ENCODE measurements around the gene UXS1.

Gene UXS1

DNA sequence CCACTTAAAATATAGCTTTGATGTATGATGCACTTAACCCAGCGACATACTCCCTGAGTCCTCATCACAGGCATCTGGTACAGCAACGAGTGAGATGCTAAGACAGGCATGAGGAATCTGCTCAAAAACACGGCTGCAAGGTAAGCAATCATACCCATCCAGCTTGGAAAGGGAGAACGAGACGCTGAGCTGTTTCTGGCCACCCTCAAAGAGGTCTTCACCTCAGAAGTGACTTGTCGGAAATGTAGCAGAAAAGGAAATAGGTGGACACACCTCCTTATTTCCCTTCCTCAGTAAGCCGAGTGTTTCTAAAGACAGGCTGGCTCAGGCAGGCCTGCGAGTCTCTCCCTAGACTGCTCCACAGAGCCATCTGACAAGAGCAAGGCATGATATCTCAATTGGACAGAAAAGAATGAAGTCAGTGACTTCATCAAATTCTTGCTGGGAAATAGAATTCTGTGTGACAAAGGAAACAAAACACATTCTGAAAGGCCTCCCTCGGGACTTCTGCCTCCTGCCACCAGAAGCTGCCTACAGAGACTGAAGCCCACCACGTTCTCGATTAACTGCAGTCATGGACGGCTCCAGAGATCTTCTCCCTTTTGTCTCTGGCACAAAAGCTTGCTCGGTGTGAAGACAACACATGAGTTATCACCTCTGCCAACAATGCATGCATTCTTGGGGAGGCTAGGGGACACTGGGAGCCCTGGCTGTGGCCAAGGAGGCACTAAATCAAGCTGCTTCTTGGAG is 84.3 kb downstream of the UXS1 start:
- no peak for ATAC-seq
- TF ChIP-seq ARNTL (CRISPR knock-in tag; IDR thresholded peaks at IDR 0.05; ENCODE audit: borderline replicate concordance, low read depth) (no peak), ESRRG (CRISPR knock-in tag; IDR thresholded peaks at IDR 0.05) (no peak), ISL1 (CRISPR knock-in tag; IDR thresholded peaks at IDR 0.05) (no peak), PPARA (CRISPR knock-in tag; IDR thresholded peaks at IDR 0.05; ENCODE audit: borderline replicate concordance) (no peak), SNAI2 (CRISPR knock-in tag; IDR thresholded peaks at IDR 0.05) (no peak), CSDC2 (CRISPR knock-in tag; IDR thresholded peaks at IDR 0.05) (no peak), ZNF565 (CRISPR knock-in tag; conservative IDR thresholded peaks at IDR 0.05; ENCODE audit: low read depth) (no peak), OSR1 (CRISPR knock-in tag; IDR thresholded peaks at IDR 0.05) (no peak), ZNF70 (CRISPR knock-in tag; IDR thresholded peaks at IDR 0.05) (no peak), ZFP3 (CRISPR knock-in tag; IDR thresholded peaks at IDR 0.05) (no peak), TCF4 (CRISPR knock-in tag; IDR thresholded peaks at IDR 0.05; ENCODE audit: borderline replicate concordance) (no peak), TOX (CRISPR knock-in tag; IDR thresholded peaks at IDR 0.05; ENCODE audit: borderline replicate concordance) (no peak), BACH2 (CRISPR knock-in tag; IDR thresholded peaks at IDR 0.05; ENCODE audit: borderline replicate concordance) (no peak), ZC3H10 (CRISPR knock-in tag; IDR thresholded peaks at IDR 0.05) (no peak), RARB (CRISPR knock-in tag; IDR thresholded peaks at IDR 0.05) (no peak)
- TF ChIP-seq, protein P1, sequence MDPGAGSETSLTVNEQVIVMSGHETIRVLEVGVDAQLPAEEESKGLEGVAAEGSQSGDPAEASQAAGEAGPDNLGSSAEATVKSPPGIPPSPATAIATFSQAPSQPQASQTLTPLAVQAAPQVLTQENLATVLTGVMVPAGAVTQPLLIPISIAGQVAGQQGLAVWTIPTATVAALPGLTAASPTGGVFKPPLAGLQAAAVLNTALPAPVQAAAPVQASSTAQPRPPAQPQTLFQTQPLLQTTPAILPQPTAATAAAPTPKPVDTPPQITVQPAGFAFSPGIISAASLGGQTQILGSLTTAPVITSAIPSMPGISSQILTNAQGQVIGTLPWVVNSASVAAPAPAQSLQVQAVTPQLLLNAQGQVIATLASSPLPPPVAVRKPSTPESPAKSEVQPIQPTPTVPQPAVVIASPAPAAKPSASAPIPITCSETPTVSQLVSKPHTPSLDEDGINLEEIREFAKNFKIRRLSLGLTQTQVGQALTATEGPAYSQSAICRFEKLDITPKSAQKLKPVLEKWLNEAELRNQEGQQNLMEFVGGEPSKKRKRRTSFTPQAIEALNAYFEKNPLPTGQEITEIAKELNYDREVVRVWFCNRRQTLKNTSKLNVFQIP (CRISPR knock-in tag; IDR thresholded peaks at IDR 0.05; ENCODE audit: borderline replicate concordance, low read depth): no peak
- TF ChIP-seq, protein P2, sequence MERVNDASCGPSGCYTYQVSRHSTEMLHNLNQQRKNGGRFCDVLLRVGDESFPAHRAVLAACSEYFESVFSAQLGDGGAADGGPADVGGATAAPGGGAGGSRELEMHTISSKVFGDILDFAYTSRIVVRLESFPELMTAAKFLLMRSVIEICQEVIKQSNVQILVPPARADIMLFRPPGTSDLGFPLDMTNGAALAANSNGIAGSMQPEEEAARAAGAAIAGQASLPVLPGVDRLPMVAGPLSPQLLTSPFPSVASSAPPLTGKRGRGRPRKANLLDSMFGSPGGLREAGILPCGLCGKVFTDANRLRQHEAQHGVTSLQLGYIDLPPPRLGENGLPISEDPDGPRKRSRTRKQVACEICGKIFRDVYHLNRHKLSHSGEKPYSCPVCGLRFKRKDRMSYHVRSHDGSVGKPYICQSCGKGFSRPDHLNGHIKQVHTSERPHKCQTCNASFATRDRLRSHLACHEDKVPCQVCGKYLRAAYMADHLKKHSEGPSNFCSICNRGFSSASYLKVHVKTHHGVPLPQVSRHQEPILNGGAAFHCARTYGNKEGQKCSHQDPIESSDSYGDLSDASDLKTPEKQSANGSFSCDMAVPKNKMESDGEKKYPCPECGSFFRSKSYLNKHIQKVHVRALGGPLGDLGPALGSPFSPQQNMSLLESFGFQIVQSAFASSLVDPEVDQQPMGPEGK (CRISPR knock-in tag; IDR thresholded peaks at IDR 0.05; ENCODE audit: borderline replicate concordance): no peak
- TF ChIP-seq, protein P3, sequence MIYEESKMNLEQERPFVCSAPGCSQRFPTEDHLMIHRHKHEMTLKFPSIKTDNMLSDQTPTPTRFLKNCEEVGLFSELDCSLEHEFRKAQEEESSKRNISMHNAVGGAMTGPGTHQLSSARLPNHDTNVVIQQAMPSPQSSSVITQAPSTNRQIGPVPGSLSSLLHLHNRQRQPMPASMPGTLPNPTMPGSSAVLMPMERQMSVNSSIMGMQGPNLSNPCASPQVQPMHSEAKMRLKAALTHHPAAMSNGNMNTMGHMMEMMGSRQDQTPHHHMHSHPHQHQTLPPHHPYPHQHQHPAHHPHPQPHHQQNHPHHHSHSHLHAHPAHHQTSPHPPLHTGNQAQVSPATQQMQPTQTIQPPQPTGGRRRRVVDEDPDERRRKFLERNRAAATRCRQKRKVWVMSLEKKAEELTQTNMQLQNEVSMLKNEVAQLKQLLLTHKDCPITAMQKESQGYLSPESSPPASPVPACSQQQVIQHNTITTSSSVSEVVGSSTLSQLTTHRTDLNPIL (CRISPR knock-in tag; IDR thresholded peaks at IDR 0.05; ENCODE audit: low read depth): no peak
- TF ChIP-seq, protein P4, sequence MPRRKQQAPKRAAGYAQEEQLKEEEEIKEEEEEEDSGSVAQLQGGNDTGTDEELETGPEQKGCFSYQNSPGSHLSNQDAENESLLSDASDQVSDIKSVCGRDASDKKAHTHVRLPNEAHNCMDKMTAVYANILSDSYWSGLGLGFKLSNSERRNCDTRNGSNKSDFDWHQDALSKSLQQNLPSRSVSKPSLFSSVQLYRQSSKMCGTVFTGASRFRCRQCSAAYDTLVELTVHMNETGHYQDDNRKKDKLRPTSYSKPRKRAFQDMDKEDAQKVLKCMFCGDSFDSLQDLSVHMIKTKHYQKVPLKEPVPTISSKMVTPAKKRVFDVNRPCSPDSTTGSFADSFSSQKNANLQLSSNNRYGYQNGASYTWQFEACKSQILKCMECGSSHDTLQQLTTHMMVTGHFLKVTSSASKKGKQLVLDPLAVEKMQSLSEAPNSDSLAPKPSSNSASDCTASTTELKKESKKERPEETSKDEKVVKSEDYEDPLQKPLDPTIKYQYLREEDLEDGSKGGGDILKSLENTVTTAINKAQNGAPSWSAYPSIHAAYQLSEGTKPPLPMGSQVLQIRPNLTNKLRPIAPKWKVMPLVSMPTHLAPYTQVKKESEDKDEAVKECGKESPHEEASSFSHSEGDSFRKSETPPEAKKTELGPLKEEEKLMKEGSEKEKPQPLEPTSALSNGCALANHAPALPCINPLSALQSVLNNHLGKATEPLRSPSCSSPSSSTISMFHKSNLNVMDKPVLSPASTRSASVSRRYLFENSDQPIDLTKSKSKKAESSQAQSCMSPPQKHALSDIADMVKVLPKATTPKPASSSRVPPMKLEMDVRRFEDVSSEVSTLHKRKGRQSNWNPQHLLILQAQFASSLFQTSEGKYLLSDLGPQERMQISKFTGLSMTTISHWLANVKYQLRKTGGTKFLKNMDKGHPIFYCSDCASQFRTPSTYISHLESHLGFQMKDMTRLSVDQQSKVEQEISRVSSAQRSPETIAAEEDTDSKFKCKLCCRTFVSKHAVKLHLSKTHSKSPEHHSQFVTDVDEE (CRISPR knock-in tag; IDR thresholded peaks at IDR 0.05): no peak

DNA sequence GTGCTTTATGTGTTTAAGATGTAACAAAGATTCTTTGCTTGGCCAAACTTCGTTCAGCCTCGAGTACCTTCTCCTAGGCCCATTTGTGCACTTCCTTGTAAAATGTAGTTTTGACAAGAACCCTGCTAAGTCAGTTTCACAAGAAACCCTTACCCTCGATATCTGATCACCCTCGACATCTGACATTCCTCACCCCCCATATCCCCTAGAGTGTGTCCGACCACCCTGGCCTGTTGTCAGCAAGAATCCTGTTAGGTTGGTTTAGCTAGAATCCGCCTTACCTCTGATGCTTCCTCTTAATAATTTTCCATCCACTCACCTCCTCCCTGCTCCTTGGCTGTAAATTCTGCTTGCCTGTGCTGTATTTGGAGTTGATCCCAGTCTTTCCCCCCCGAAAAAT is 85.3 kb downstream of the UXS1 start:
- ATAC-seq: no peak
- TF ChIP-seq GLIS3 (CRISPR knock-in tag; IDR thresholded peaks at IDR 0.05) (no peak), TCF4 (CRISPR knock-in tag; IDR thresholded peaks at IDR 0.05; ENCODE audit: borderline replicate concordance) (no peak), CSDC2 (CRISPR knock-in tag; IDR thresholded peaks at IDR 0.05) (no peak), RARB (CRISPR knock-in tag; IDR thresholded peaks at IDR 0.05) (no peak), BACH2 (CRISPR knock-in tag; IDR thresholded peaks at IDR 0.05; ENCODE audit: borderline replicate concordance) (no peak), OSR1 (CRISPR knock-in tag; IDR thresholded peaks at IDR 0.05) (no peak), ZC3H10 (CRISPR knock-in tag; IDR thresholded peaks at IDR 0.05) (no peak), ZFP30 (CRISPR knock-in tag; IDR thresholded peaks at IDR 0.05) (no peak), ZFP3 (CRISPR knock-in tag; IDR thresholded peaks at IDR 0.05) (no peak), ZNF565 (CRISPR knock-in tag; conservative IDR thresholded peaks at IDR 0.05; ENCODE audit: low read depth) (no peak), PPARA (CRISPR knock-in tag; IDR thresholded peaks at IDR 0.05; ENCODE audit: borderline replicate concordance) (no peak), ARNTL (CRISPR knock-in tag; IDR thresholded peaks at IDR 0.05; ENCODE audit: borderline replicate concordance, low read depth) (no peak), ISL1 (CRISPR knock-in tag; IDR thresholded peaks at IDR 0.05) (no peak)
- TF ChIP-seq, protein P2 (CRISPR knock-in tag; IDR thresholded peaks at IDR 0.05; ENCODE audit: borderline replicate concordance): no peak
- TF ChIP-seq, protein P4 (CRISPR knock-in tag; IDR thresholded peaks at IDR 0.05): no peak
- TF ChIP-seq, protein P5, sequence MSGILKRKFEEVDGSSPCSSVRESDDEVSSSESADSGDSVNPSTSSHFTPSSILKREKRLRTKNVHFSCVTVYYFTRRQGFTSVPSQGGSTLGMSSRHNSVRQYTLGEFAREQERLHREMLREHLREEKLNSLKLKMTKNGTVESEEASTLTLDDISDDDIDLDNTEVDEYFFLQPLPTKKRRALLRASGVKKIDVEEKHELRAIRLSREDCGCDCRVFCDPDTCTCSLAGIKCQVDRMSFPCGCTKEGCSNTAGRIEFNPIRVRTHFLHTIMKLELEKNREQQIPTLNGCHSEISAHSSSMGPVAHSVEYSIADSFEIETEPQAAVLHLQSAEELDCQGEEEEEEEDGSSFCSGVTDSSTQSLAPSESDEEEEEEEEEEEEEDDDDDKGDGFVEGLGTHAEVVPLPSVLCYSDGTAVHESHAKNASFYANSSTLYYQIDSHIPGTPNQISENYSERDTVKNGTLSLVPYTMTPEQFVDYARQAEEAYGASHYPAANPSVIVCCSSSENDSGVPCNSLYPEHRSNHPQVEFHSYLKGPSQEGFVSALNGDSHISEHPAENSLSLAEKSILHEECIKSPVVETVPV (CRISPR knock-in tag; IDR thresholded peaks at IDR 0.05): no peak
- TF ChIP-seq, protein P3 (CRISPR knock-in tag; IDR thresholded peaks at IDR 0.05; ENCODE audit: low read depth): no peak

Measured in SK-N-SH treated with all-trans-retinoic acid at 6 μM for 48 hours (cell line).